Activated CD4-positive, alpha-beta T cell treated with anti-CD3 and anti-CD28 coated beads, Interleukin-2, amount 50 U/mL, for 1 hour (primary cell): ENCODE data around the gene ZNF573.

Experiments used
- DNase-seq: peaks from one replicate; pipeline ENCODE4 v3.0.0-alpha.2; 2020

Gene ZNF573

DNA sequence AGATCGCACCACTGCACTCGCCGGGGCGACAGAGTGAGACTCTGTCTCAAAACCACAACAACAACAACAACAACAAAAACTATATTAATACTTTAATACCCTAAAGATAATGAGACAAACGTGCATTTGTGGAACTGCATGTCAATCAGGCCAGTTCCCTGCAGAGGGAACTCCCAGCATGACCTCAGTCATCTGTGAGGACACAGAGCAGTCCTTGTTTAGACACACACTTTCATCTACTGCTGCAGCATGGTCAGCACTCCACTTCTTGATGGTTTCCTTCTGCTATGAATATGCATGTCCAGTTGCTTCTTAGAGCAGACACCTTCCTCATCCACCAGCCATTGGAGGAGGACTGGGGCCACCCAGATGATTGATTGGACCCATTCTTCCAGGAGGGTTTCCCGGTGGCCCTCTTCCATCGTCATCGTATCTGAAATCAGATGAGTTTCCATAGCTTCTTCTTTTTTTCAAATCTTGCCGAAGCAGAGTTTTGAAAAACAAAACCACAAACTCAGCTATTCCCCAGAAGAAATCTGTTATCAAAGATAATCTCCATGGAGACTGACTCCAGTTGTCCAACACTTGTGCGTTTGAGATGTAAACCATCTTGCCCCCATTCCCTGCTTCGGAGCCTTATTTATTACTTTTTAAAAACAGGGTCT is 86.3 kb downstream of the ZNF573 start:
- no peak for DNase-seq

DNA sequence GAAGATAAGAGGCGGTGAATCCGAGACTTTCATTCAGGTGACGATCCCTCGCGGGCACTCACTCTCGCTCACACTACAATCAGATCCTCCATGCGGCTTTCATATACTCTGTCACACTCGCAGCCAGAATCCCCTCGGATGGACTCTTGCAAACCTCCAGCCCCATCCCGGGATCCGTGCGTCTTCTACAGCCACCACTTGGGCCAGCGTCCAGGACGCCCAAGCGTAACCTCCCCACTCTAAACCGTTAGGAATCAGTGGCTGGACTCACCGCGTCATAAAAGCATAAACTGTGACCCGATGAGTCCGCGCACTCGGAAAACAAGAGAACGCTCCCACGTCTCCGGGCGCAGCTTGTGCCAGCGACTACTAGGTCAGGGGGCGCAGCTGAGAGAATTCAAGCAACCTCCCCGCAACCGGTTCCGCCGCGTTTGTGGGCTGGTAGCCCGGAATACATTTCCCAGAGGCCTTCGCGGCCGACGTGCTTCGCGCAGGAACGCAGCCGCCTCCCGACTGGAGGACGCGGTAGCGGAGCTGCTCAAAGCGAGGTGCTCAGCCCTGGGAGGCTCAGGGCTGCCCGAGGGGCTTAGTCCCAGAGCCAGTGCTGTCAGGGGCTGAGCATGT is 87.4 kb downstream of the ZNF573 start:
- peak; percentile 71 for DNase-seq
